COLO829 (cell line): ENCODE results near the gene RSAD2.
"Not testable (repeated sequence)": the region's sequence is repeated elsewhere in the genome, so short reads cannot be mapped to it uniquely, and the experiment has no call there.

ENCODE experiments used
- DNase-seq: peaks from one replicate; pipeline ENCODE4 v3.0.0; 2012; ENCODE audit warnings: low spot score

The RSAD2 gene

DNA sequence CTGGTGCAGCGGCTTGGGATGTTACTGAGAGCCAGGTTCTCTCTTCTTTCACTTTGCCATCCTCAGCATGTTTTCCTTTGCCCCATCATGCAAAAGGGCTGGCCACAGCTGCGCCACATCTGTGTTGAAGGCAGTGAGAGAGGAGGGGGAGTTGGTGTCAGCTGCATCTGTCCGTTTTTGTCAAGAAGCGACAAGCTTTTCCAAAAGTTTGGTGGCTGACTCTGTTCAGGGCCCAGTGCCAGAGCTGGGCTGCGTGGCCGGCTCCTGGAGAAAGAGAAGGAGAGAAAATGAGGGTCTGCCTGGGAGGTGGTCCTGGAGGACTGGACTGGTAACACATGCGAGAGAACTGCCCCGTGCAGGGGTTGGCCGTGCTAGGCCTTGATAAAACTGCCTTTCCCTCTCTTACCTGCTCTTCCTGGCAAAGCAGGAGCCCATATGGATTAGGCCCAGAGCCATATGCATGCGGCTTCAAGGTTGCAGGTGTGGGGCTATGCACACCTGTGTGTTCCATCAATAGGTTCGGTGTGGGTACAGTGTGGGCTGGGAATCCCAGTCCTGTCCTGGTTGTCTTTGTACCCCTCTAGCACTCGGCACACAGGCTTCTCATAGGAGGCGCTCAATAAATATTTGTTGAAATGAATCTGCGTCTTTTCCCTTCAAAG lies 48.6 kb downstream of the RSAD2 start:
- DNase-seq = no peak

DNA sequence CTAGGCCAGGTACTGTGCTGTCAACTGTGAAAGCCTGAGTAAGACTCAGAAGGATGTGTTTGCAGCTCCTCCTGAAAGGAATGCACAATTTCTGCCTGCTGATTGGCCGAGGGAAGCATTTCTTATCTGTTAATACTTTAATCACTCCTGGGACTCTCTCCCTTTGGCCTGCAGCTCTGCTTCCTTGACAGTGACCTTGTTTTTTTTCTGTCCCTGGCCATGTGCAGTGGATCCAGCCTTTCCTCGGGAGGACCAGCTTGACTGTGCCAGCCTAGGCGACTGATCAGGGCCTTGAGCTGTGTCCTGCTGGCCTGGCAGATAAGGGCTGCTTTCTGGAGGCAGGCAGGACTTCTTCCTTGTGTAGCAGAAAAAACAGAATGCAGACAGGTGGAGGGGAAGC lies 49.6 kb downstream of the RSAD2 start:
- no peak for DNase-seq

GRCh38 chr2:6927753-6928152 lies 50.2 kb downstream of the RSAD2 start:
- DNase-seq = no peak

GRCh38 chr2:6928452-6928851 lies 50.9 kb downstream of the RSAD2 start:
- no peak for DNase-seq

DNA sequence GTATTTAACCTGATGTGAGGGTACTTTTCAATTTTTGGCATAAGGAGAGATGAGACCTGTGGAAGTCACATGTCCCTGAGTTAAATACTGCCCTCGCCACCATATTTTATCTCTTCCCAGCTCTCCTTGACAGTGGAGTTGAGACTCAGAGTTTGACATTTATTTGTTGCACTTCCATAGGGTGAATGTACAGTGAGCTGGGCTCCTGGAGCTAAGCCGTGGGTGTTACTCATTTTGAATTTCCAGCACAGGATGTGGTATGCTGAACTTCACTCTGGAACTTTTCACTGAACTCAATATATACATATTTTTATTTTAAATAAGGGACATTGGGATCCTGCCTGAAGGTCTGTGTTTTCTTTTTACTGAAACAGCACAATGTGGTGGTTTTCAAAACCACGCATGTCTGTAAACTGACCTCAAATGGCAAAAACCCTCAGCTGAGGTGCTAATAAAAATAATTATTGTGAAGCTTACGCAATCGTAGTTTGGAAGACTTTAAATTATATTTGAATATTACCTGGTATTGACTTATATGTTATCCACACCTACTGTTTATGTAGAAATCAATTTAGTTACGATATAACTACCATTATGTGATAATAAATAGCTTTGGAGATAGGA lies 51.7 kb downstream of the RSAD2 start:
- DNase-seq = no peak

DNA sequence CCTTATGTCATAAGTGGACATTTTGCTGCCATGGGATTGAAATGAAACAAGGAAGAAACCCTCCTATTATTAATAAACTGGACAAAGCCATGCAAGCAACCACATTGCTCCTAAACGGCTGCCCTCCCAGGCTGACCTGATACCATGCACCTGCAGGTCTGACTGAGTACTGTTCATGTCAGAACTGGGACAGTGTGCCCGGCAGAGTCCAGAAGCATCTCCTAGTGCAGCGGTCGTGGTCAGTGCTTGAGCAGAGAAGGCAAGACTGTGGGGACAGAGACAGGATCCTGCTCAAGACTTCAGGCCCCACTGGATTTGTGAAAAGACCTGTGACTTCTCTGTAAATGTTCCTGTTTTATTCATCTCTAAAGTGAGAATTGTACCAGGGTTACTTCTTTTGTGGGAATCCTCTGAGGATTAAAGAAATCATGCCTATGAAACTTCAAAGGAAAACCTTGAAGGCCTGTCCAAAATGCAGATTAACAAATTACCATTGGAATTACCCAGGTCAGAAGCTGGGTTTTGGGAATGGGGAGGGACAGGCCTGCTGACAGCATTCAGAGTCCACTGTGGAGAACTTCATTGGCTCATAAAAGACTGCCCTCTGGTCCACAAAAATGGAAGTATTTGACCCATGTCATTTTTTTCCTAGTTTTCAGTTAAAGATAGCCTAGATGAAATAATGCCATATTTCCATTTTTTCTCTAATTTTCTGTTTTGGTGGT lies 53.5 kb downstream of the RSAD2 start:
- DNase-seq = no peak

DNA sequence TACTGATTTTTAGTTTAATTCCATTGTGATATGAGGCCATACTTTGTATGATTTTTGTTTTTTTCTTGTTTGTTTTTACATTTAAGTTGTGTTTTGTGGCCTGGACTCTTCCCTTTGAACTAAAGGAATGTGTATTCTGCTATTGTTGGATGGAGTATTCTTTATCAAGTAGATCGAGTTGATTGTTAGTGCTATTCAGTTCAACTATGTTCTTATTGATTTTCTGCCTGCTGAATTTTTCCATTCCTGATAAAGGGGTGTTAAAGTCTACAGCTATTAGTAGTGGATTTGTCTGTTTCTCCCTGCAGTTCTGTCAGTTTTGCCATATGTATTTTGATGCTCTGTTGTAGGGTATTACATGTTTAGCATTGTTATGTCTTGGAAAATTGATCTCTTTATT lies 54.2 kb downstream of the RSAD2 start:
- DNase-seq = no peak

GRCh38 chr2:6932206-6932605 lies 54.6 kb downstream of the RSAD2 start:
- DNase-seq = no peak

DNA sequence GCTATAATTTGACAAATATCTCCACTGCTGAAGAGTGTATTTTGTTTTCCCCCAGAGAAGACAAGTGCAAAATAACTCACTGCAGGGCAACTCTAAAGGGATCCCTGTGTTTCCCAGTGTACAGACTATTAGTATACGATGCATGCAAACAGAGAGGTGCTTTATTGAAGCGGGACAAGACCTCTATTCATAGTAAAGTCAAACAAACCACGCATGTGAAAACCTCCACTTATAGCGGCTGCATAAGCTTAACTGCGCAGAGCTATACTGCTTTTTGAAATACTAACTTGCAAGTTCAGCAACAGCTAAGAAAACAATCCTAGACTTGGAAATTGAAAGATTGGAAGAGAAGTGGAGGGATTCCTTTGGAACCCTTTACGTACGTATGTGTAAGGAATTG lies 55.3 kb downstream of the RSAD2 start:
- DNase-seq = peak; percentile 81

- no peak for DNase-seq
These were observed 56.3 kb downstream of the RSAD2 start for GRCh38 chr2:6933911-6934310.

- no peak for DNase-seq
These were observed 56.8 kb downstream of the RSAD2 start for GRCh38 chr2:6934345-6934744.

- no peak for DNase-seq
These were observed 57.4 kb downstream of the RSAD2 start for GRCh38 chr2:6934758-6935651.

DNA sequence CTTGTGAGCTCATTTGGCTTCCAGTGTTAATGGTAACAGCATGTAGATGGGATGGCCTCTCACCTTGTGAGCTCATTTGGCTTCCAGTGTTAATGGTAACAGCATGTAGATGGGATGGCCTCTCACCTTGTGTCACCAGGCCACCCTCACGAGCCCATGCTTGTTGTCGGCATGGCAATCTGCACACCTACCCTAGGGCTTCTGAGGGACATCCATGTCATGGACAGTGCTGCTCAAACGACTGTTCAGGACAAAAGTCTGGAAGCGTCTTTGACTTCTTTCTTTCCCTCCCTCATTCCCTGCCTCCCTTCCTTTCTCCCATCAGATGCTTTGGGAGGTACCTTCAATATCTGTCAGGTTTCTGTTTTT lies 58.1 kb downstream of the RSAD2 start:
- not testable (repeated sequence) for DNase-seq

GRCh38 chr2:6937157-6937556 lies 59.6 kb downstream of the RSAD2 start:
- DNase-seq = no peak

- no peak for DNase-seq
These were observed 60.0 kb downstream of the RSAD2 start for GRCh38 chr2:6937582-6937981.

- DNase-seq = no peak
These were observed 61.5 kb downstream of the RSAD2 start for GRCh38 chr2:6939071-6939470.

GRCh38 chr2:6940820-6941219 lies 63.2 kb downstream of the RSAD2 start:
- DNase-seq = no peak

- DNase-seq = no peak
These were observed 63.9 kb downstream of the RSAD2 start for GRCh38 chr2:6941299-6942046.

GRCh38 chr2:6942848-6943247 lies 65.3 kb downstream of the RSAD2 start:
- DNase-seq = no peak

DNA sequence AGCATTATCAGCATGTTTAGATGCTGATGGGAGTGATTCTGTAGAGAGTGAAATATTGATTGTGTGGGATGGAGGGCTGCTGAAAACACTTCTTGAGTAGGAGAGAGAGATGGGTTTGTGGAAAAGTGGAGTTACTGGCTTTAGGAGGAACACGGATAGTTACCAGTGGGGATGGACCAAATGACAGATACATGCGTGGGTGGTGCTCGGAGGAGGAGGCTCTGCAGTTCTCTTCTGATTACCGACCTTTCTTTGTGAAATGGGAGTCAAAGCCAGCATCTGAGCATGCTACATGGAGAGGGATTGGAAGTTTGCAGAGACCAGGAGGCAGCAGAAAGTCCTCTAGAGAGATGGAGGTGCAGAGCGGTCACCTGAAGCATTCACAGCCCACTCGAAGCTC lies 65.9 kb downstream of the RSAD2 start:
- no peak for DNase-seq

DNA sequence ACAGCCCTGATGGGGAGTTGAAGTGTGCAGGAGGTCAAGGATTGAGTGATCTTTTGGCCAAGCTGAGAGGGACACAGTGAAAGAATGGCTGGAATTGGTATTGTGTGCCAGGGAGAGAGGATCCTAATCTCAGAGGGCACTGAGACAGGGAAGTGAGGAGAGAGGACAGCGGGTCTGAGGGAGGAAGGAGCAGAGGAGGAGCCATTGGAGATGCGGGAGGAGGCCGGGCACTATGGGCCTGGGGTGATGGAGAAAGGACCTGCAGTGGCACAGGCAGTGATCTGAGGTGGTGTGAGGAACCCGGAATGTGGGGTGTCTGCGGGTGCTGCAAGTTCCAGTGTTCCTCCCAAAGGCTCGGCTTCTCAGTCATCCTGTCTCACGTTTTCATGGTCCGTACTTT lies 66.4 kb downstream of the RSAD2 start:
- DNase-seq = no peak

DNA sequence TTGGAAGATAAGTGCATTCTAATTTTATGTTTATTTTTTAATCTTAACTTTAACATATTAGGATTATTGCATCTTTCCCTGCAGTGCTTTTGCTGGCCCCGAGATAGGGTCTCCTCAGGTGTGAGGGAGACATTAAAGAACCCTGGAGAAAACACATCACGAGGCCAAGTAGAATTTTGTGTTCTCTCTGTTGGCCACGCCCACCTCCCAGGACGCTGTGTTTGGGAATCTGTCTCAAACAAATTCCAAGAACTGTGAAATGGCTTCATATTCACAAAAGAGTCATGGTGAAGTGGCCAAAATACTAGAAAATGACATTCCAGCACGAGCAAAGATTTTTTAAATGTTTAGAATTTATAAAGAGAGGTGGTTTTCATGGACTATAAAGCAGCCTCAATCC lies 67.0 kb downstream of the RSAD2 start:
- no peak for DNase-seq
